Lower lobe of right lung (tissue), 2 donors: ENCODE results near the gene TTC33. TPM values are rescaled to one million over a fixed set of nuclear protein-coding genes. Genes with fewer than 3 reads are reported as not detected.
"Not testable (repeated sequence)": the region's sequence is repeated elsewhere in the genome, so short reads cannot be mapped to it uniquely, and the experiment has no call there.

Experiments used
- ATAC-seq, 2 donors: fragments of 200-7000 bp; cut with Tn5 transposase; one replicate each; pipeline ENCODE4 v1.9.1; 2020 to 2022; ENCODE audit warnings: mild to moderate bottlenecking in 2 of 2, moderate library complexity in 2 of 2
- DNase-seq: peaks from one replicate; pipeline ENCODE4 v3.0.0-alpha.2; 2020
- H3K27ac ChIP-seq: fragments of 200-600 bp; one replicate; pipeline ENCODE4 v1.8.0; 2022
- H3K27me3 ChIP-seq: fragments of 200-600 bp; one replicate; pipeline ENCODE4 v1.8.0; 2022; ENCODE audit warnings: low read depth
- H3K36me3 ChIP-seq: fragments of 200-600 bp; one replicate; pipeline ENCODE4 v1.8.0; 2022; ENCODE audit warnings: mild to moderate bottlenecking
- H3K4me1 ChIP-seq: fragments of 200-600 bp; one replicate; pipeline ENCODE4 v1.8.0; 2022
- H3K4me3 ChIP-seq: fragments of 200-600 bp; one replicate; pipeline ENCODE4 v1.8.0; 2022; ENCODE audit warnings: mild to moderate bottlenecking
- H3K9me3 ChIP-seq: fragments of 200-600 bp; one replicate; pipeline ENCODE4 v1.8.0; 2022
- CTCF ChIP-seq: fragments of 200-600 bp; IDR thresholded peaks from one replicate; pipeline ENCODE4 v1.8.0; 2022; ENCODE audit warnings: antibody characterized with exemption, mild to moderate bottlenecking
- intact Hi-C: fragments of 100-400 bp; cut with DNase I; formaldehyde crosslinking; loops from one replicate; pipeline ENCODE4 v1.11.0; 2022
- total RNA-seq: library from RNA; stranded (reverse); fragmentation: NEBNext Ultra II Directional; extraction: Animal tissue kit (Norgen Biotek cat#: 25700); gene quantifications from one replicate; pipeline ENCODE4 v1.2.1, GENCODE V29; 2021
- donor health status: DM: no; HTN: yes; CAD: no; lungs with severe emphysema.

Gene TTC33
- total RNA-seq, 1 donor from 2014 or later: 14.9 TPM

- DNase-seq (no peak), ATAC-seq (peak in 1 of 2 donors; percentile 42)
- H3K4me1 ChIP-seq: peaks cover 35% of the 10 kb centered on the region
- intact Hi-C loops: no loop called here
- TF ChIP-seq CTCF: no peak
- H3K27ac ChIP-seq: no peak overlapping the region
- no peaks in the 10 kb centered on the region for H3K36me3 ChIP-seq
- H3K4me3 ChIP-seq: no peak overlapping the region
- H3K27me3 ChIP-seq: no peaks in the 10 kb centered on the region
- H3K9me3 ChIP-seq: no peaks in the 10 kb centered on the region
Measured at GRCh38 chr5:40733434-40733833, 22.3 kb downstream of the TTC33 start.

GRCh38 chr5:40722497-40722911, 33.3 kb downstream of the TTC33 start:
- H3K9me3 ChIP-seq, H3K4me3 ChIP-seq, H3K27ac ChIP-seq, H3K4me1 ChIP-seq, intact Hi-C loops, ATAC-seq, H3K27me3 ChIP-seq: not testable (repeated sequence)
- H3K36me3 ChIP-seq: peaks cover 24% of the 10 kb centered on the region
- DNase-seq: peak; percentile 33

GRCh38 chr5:40720069-40720468, 35.7 kb downstream of the TTC33 start:
- H3K9me3 ChIP-seq: no peaks in the 10 kb centered on the region
- DNase-seq (no peak), ATAC-seq (no peak)
- H3K36me3 ChIP-seq: peaks cover 29% of the 10 kb centered on the region
- no peaks in the 10 kb centered on the region for H3K4me1 ChIP-seq
- H3K27ac ChIP-seq: no peak overlapping the region
- TF ChIP-seq CTCF: no peak
- H3K4me3 ChIP-seq: no peak overlapping the region
- intact Hi-C loops: no loop called here
- no peaks in the 10 kb centered on the region for H3K27me3 ChIP-seq

- no peak overlapping the region for H3K27ac ChIP-seq
- intact Hi-C loops: no loop called here
- H3K27me3 ChIP-seq: no peaks in the 10 kb centered on the region
- DNase-seq: no peak
- H3K4me3 ChIP-seq: no peak overlapping the region
- no peak for ATAC-seq
- no peak for TF ChIP-seq CTCF
- no peaks in the 10 kb centered on the region for H3K9me3 ChIP-seq
- H3K36me3 ChIP-seq: peaks cover 19% of the 10 kb centered on the region
- no peaks in the 10 kb centered on the region for H3K4me1 ChIP-seq
Measured at GRCh38 chr5:40717281-40717680, 38.5 kb downstream of the TTC33 start.

GRCh38 chr5:40716590-40716989, 39.2 kb downstream of the TTC33 start:
- peaks cover 19% of the 10 kb centered on the region for H3K36me3 ChIP-seq
- intact Hi-C loops: no loop called here
- H3K9me3 ChIP-seq: no peaks in the 10 kb centered on the region
- no peak for TF ChIP-seq CTCF
- no peak overlapping the region for H3K27ac ChIP-seq
- no peaks in the 10 kb centered on the region for H3K4me1 ChIP-seq
- no peaks in the 10 kb centered on the region for H3K27me3 ChIP-seq
- ATAC-seq (no peak), DNase-seq (no peak)
- H3K4me3 ChIP-seq: no peak overlapping the region

- Histone ChIP-seq H3K9me3 (no peaks in the 10 kb centered on the region), H3K4me3 (no peak overlapping the region), H3K27ac (no peak overlapping the region), H3K4me1 (no peaks in the 10 kb centered on the region), H3K36me3 (peaks cover 16% of the 10 kb centered on the region), H3K27me3 (no peaks in the 10 kb centered on the region)
- intact Hi-C loops: no loop called here
- no peak for TF ChIP-seq CTCF
- ATAC-seq (no peak), DNase-seq (no peak)
Measured at GRCh38 chr5:40716000-40716399, 39.8 kb downstream of the TTC33 start.
